NK-92 treated with Interleukin-12 subunit alpha and Interleukin-12 subunit beta, amount 100 ng/mL, for 24 hours (cell line): ENCODE data around the gene CNTN5.
"Not testable (repeated sequence)": the region's sequence is repeated elsewhere in the genome, so short reads cannot be mapped to it uniquely, and the experiment has no call there.

Experiments
- DNase-seq: peaks from one replicate; lab custom pipeline; 2025; lab: John Stamatoyannopoulos, UW

Gene CNTN5

DNA sequence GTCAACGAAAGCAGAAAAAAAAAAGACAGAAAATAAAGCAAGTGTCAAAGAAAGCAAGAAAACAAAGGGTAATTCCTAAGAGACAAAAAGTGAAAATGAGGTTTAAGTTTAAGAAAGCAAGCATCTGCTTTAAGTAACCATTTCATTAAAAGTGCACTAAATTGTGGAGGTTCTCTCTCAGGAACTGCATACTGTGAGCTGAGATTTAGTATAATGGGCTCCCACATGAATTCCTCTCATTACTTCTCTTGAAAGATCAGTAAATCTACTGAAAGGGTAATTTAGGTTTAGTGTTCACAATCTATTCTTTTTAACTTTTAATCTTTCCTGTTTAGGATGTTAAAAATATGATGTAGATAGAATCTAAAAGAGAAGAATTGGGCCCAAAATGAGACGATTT, 1201.0 kb downstream of the CNTN5 start:
- no peak for DNase-seq

DNA sequence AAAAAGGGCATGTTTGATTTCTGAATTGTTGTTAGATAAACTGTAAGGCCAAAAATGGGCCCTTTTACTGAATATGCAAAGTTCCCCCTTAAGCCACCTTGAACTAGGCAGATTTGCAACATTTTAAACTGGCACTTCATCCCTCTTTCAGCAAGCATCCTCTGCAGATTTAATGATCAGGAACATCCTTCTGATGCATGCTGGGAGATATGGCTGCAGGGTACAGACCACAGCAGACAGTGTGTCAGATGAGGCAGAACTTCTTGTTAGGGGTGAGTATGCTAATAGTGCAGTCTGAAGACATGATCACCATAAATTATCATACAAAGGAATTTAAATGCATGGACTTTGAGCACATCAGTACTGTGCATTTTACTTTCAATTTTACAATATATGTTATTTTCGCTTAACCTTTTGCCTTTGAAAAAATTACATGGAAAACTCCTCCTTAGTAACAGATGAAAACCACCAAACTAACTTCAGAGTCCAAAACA, 1203.8 kb downstream of the CNTN5 start:
- no peak for DNase-seq

DNA sequence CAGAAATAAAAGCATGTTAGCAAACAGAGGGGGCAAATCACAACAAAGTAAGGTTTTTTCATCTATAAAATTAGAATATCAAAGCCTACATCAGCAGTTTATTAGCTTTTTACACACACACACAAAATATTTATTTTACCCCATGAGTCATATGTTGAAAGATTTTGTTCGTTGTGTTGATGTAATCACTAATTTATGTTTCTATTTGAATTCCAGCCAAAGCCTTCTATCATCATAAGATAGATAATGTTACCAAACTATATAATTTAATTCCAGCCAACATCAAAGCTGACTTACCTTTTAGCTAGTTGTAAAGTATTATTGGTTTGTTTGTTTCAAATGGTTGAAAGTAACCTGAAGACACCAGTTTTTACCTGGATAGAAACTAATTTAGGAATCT, 1208.3 kb downstream of the CNTN5 start:
- DNase-seq: no peak

DNA sequence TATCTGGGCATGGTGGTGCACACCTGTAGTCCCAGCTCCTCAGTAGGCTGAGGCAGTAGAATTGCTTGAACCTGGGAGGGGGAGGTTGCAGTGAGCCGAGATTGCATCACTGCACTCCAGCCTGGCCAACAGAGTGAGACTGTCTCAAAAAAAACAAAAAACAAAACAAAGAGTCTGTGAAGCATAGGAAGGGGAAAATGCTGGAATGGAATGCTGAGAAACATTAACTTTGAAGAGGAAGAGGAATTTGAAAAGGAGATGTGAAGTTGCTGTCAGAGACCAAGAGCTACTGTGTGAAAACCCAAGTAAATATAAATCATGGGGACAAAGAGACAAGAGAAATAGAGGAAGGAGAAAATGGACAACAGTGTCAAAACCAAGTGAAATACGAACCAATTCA, 1211.3 kb downstream of the CNTN5 start:
- DNase-seq: no peak

DNA sequence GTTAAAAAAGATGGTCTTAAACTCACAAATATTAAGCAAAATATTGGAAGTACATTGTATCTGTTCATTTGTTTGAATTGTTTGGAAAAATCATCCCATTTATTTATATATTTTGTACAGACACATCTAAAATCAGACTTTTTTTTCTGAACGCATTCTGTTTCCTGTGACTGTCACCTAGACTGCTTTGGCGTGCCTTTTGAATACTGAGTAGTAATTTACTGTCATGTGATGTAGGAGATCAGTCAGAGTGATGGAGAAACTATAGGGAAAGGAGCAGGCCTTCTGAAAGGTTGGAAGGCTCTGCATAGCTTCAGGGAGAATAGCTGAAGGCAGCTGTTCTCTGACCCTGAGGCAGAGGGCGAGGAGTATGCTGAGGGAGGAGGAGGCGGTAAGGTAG, 1214.3 kb downstream of the CNTN5 start:
- DNase-seq: no peak

DNA sequence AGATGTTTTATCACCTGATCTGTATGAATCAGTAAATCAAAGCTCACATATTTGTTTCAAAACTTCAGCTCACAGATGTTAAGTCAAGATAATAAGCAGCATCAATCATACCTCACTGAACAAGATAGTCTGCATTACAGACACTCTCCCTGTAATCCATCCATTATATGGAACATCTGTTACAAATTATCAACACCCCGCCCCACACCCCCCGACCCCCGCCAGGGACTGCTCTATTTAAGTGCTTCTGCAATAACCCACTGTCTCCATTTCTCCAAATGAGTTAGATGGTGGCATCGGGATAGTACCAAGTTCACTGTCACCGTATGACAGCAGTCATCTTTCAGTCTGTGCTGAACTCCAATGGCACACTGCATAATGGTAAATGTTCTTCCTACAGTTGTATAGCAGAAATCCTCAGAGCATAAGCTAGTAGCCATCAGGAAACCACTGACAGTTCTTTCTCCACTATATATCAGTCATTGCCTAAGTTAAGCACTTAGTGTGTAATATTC, 1219.3 kb downstream of the CNTN5 start:
- no peak for DNase-seq

DNA sequence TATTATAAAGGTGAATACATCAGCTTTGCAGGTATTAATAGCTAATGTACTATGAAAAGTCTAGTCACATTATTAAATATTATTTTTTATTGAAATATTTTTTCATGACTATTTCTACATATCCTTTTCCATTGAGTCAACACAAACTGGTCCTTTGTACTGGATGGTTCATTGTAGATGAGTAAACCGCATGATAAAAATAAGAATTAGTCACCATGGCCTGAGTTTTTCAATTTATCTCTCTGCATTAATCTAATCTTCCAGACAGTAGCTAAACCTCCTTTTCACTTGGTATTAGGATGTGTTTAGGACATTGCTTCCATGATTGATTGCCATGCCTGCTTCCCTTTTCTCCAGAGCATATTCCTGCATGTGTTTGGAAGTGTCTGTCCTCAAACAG, 1227.0 kb downstream of the CNTN5 start:
- no peak for DNase-seq

DNA sequence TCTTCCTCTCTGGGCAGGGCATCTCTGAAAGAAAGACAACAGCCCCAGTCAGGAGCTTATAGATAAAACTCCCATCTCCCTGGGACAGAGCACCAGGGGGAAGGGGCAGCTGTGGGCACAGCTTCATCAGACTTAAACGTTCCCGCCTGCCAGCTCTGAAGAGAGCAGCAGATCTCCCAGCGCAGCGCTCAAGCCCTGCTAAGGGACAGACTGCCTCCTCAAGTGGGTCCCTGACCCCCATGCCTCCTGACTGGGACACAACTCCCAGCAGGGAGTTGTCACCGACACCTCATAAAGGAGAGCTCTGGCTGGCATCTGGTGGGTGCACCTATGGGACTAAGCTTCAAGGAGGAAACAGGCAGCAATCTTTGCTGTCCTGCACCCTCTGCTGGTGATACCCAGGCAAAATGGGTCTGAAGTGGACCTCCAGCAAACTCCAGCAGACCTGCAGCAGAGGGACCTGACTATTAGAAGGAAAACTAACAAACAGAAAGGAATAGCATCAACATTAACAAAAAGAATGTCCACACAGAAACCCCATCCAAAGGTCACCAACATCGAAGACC, 1236.6 kb downstream of the CNTN5 start:
- not testable (repeated sequence) for DNase-seq

DNA sequence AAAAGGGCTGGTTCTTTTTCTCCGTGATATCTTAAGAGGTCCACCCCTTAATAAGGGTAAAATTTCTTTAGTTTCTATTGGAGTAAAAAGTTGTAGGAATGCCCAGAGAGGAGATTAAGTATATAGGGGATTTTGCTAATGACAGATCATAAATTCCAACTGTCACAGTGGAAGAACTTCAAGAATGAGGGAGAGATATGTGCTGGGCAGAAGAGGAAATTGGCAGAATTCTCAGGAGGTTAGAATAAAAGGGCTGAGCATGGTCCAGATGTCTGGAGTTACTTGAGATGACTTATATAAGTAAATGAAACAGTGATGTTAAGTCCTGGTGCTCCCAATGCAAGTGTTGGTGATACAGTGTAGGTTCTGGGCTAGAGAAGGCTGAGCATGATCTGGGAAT, 1248.8 kb downstream of the CNTN5 start:
- DNase-seq: no peak

DNA sequence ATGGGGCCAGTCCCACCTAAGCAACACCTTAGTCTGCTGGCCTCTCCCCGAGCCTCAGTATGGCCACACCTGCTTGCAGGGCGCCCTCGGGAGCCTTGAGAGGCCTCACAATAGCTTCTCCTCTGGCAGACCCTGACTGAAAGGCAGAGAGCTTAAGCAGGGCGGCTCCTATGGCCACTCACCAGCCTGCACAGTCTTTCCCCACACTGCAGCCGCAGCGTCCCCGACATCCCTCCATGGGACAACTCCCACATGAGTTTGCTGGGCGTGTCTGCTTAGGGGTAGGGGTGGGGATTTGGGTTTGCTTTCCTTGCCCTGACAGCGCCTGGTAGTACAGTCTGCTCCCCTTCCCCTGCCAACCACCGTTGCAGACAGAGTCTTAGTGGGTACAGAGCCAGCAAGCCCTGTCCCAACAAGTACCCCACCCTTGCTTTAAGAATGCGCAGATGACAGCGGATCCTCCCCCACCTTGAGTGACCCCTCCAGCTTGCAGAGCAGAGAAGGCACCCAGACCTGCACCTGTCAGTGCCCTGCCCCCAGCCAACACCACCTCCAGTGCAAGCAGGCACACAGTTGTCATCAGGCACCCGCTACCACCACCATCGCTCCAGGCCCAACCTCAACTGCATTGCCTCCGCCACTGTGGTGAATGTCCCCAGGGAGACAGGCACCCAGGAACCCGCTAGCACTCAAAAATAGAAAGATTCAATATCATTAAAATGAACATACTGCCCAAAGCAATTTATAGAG, 1252.5 kb downstream of the CNTN5 start:
- DNase-seq: no peak

DNA sequence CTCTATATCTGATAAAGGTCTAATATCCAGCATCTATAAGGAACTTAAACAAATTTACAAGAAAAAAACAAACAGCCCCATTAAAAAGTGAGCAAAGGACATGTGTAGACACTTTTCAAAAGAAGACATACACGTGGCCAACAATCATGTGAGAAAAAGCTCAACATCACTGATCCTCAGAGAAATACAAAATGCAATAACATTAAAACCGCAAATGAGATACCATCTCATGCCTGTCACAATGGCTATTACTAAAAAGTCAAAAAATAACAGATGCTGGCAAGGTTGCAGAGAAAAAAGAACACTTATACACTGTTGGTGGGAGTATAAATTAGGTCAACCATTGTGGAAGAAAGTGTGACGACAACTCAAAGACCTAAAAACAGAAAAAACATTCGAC, 1253.7 kb downstream of the CNTN5 start:
- not testable (repeated sequence) for DNase-seq

DNA sequence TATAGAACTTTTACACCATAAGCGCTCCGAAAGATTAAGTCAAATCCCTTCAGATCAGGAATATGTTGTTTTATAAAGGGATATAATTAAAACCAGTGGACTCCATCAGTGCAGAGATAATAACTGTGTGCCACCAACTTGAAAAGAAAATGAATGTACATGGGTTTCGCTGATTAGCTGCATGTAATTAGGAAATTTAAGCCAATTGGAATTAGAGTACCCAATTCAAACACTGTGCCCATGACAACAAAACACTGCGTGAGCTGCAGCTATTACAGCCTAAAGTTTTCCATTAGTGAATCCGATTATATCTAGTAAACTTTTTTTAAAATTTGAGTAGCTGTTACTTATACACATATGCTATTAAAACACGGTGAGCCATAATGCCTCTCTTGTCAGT, 1274.0 kb downstream of the CNTN5 start:
- DNase-seq: no peak

DNA sequence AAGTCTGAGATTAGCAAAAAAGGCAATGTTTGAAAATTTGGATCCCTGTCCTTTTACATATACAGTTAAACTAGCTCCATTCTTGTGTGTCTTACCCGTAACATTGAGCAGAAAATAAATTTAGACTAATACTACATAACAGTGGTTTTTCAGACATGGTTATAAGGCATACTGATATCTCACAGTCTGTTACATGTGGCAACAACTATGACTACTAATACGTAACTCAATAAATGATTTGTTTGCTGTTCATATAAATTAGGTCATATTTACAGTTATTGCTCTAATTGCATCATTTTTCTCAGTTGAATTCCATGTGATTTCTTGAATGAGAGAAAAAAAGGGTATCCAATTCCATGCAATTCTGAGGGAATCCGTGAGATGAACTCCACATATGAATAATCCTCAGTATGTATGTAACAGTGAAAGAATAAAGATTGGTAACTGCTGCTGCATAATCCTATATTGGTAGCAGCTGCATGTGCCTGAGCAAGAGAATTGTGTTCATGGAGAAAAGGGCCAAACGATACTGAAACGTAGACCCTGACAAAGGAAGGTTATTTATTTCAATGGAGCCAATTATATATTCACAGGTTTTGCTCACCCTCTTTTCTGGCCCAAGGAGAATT, 1275.4 kb downstream of the CNTN5 start:
- DNase-seq: no peak

DNA sequence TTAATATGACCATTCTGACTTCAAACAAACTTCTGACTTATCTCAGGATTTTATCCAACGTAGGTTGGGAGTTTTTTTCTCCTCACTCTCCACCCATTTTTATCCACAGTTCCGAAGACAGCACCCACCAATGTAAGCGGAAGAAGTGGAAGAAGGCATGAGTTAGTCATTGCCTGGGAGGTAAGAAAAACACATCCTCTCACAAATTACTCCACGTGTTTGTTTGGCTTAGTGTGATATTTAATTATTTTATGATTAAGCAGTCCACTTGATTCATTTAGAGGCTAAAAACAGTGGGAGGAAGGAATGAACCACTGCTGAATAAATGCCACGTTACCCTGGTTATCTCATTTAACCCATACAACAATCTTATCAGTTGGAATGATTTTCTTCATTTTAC, 1276.8 kb downstream of the CNTN5 start:
- DNase-seq: no peak

DNA sequence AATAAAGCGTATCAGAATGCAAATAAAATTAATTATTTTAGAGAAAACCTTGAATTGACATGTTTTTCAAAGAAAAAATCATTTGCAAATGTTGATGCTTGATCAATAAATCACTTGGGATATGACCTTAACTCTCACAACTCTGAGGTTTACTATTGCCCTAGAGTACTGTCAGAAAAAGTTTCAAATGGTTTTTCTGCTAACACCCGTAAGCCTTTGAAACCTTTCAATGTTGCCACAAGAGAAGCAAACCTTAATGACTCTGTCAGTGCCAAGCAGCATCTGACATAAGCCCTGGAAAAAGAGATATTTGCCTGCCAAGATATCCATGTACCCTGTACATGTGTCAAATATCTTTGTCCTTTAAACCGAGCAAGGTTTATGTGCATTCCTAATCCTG, 1282.1 kb downstream of the CNTN5 start:
- DNase-seq: no peak

DNA sequence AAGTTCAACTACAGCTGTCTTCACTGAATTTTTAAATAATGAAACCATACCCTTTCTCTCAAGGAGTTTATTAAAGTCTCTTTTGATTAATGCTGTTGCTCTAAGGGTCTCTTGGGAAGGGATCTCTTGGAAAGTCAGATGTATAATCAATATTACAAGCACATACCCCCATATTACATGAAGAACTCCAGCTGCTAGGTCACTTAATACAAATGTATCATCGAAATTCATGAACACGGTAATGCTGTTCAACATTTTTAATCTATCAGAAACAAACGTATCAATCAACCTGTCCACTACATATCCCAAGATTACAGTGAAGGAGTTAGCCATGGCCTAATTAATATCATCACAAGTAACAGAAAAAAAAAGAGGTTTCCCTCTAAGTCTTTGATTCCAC, 1283.1 kb downstream of the CNTN5 start:
- DNase-seq: no peak

DNA sequence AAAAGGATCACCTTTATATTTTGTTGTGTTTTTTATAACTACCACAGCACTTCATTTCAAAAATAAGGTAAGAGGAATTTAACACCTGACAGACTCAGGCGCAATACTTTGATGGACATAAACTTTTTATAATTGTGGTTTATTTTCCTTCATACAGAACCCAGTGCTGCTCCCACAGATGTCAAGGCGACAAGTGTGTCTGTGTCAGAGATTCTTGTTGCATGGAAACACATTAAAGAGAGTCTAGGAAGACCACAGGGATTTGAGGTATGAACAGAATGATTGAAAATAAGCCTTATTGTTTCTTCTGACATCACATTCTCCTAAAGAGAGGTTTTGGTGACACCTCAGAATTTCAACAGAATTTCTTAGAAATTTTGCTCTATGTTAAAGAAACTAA, 1287.5 kb downstream of the CNTN5 start:
- DNase-seq: no peak

DNA sequence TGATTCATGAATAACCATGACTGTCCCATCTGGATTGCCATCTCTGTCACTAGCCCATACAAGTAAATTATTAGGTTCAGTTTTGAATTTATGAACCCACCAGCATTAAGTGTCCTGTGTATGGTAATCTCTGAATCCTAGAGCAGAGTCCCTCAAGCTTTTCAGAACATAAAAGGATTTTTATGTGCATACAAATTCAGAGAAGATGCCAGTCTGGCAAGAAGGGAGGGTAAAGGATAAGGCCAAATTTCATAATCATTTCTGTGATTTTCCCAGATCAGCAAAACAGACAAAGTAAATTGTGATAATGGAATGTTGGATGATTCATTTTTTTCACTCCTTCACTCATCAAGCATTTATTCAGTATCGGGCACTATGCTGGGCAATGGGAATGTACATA, 1295.2 kb downstream of the CNTN5 start:
- no peak for DNase-seq

DNA sequence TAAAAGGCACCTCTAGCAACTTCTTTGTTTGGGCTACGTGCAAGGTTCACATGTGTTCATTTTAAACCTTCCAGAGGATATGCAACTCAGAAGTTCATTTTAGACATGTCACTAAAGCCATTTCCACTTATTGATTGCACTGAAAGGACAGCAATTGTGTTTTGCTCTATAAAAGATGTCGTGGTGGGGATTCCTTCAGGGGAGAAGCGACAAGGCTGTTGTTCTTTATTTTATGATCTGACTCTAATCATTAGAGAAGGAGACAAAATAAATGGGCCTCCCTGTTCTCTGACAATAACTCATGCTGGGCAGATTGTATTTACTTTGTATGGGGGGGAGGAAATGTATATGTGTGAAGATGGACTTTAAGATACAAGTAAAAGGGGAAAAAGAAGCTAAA, 1296.2 kb downstream of the CNTN5 start:
- DNase-seq: no peak

DNA sequence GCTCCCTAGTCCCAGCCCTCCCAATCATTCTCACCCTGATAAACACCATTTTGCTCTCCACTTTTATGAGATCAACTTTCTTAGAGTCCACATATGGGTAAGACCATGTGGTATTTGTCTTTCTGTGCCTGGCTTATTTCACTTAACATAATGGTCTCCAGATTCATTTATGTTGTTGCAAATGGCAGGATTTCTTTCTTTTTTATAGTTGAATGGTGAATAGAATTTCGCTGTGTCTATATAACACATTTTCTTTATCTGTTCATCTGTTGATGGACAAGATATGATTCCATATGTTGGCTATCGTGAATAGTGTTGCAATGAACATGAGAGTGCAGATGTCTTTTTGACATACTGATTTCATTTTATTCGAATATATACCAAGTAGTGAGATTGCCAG, 1298.9 kb downstream of the CNTN5 start:
- DNase-seq: no peak

DNA sequence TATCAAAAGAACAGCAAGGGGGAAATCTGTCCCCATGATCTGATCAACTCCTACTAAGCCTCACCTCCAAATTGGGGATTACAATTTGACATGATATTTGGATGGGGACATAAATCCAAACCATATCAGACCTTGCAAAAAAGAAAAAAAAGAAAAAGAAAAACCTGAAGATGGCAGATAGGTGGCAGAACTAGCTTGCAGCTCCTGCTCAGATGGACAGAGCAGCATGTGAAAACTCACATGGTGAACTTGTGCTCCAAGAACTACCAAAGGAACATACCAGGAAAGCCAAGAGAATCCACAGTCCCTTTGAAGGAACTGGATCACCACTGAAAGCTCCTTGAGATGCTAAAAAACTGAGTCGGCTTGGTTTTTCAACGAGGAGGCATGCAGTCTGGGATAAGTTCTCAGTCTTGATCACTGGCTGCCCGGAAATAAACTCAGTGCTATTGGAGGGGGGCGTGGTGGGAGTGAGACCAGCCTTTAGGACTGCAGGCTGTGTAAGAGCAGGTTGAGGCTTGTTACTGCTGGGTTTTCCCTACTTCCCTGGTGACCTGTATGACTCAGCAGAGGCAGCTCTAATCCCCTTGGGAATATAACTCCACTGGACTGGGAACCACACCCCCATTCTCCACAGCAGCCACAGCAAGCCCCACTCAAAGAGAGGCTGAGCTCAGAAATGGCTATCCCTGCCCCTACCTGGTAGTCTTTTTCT, 1308.0 kb downstream of the CNTN5 start:
- no peak for DNase-seq

DNA sequence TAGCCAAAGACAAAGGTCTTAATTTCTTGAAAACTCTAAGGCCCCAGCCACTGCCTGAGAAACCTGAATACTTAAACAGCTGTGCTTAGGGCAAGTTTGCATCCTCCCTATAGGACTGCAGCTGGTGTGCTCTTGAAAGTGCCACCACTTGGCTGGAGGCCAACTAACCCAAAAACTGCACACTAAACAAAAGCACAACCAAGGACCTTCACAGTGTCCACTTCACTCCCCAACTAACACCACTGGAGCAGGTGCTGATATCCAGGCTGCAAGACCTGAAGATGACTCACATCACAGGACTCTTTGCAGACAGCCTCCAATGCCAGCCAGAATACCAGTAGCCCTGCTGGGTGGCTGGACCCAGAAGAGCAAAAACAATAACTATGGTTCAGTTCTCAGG, 1308.6 kb downstream of the CNTN5 start:
- no peak for DNase-seq

DNA sequence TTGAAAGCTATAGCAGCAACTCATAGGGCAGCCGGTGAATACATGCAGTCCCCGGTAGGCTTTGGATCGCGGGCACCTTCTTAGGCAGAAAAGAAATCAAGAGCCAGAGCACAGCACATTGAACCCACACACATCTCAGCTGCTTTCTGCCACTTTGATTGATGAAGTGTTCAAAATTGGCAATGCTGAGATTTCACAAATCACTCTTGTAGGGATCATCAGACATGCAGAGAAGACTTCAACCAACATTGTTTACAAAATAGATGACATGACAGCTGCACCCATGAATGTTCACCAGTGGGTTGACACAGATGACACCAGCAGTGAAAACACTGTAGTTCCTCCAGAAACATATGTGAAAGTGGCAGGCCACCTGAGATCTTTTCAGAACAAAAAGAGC, 1316.1 kb downstream of the CNTN5 start:
- no peak for DNase-seq
